Uterus (tissue), 4 donors: ENCODE data around the gene ADAMTS2. TPM values are rescaled to one million over a fixed set of nuclear protein-coding genes. Genes with fewer than 3 reads are reported as not detected.

Experiments
- DNase-seq, 2 donors: peaks; one replicate each; pipeline ENCODE4 v3.0.0-alpha.2; 2019 to 2020
- H3K27ac ChIP-seq, 2 donors: fragments of 200-600 bp; sonication (generic); 1 replicate in 1 of 2; 2 replicates in 1 of 2; pipeline ENCODE4 v1.5.1; 2016 to 2018
- H3K27me3 ChIP-seq, 2 donors: fragments of 200-600 bp; sonication (generic); one replicate each; pipeline ENCODE4 v1.5.1; 2018 to 2019; ENCODE audit warnings: control low read depth in 1 of 2
- H3K36me3 ChIP-seq, 2 donors: fragments of 200-600 bp; sonication (generic); one replicate each; pipeline ENCODE4 v1.5.1; 2019; ENCODE audit warnings: control low read depth in 1 of 2
- H3K4me1 ChIP-seq, 2 donors: fragments of 200-600 bp; sonication (generic); one replicate each; pipeline ENCODE4 v1.5.1; 2018 to 2019; ENCODE audit warnings: control low read depth in 1 of 2
- H3K4me3 ChIP-seq, 2 donors: fragments of 200-600 bp; sonication (generic); 1 replicate in 1 of 2; 2 replicates in 1 of 2; pipeline ENCODE4 v1.5.1; 2018 to 2019; ENCODE audit warnings: mild to moderate bottlenecking in 1 of 2
- H3K9me3 ChIP-seq, 2 donors: fragments of 200-600 bp; sonication (generic); one replicate each; pipeline ENCODE4 v1.5.1; 2019; ENCODE audit warnings: control low read depth in 1 of 2
- POLR2A ChIP-seq, 2 donors: fragments of 450-650 bp; IDR thresholded peaks; one replicate each; pipeline ENCODE4 v1.6.1; 2016; ENCODE audit warnings: antibody characterized with exemption in 2 of 2, mild to moderate bottlenecking in 1 of 2, moderate library complexity in 1 of 2
- intact Hi-C: fragments of 100-400 bp; cut with DNase I; formaldehyde crosslinking; loops from one replicate; pipeline ENCODE4 v1.15.1; 2023; ENCODE audit warnings: low total_unique reads
- total RNA-seq, 4 donors: library from RNA; depleted of rRNA in 3 of 4; stranded (reverse); fragments of >200 nt in 3 of 4; gene quantifications; one replicate each; pipeline versions ENCODE4 v1.1.0 to v1.2.4, GENCODE V29; 2014 to 2023
- TF ChIP-seq, protein P1 (sequence below), 4 experiments: fragments of 200-600 bp in 2 of 4; fragments of 450-650 bp in 2 of 4; sonication (generic) in 2 of 4; IDR thresholded peaks; one replicate each; pipeline ENCODE4 v1.5.1; 2016 to 2019; ENCODE audit warnings: antibody characterized with exemption in 4 of 4, mild to moderate bottlenecking in 2 of 4, moderate library complexity in 1 of 4
- donor health status: DM: yes; HTN: yes; CAD: no.

The ADAMTS2 gene
- total RNA-seq, 4 donors from 2014 or later: 4.1 to 97.1 (median 40.3) TPM

DNA sequence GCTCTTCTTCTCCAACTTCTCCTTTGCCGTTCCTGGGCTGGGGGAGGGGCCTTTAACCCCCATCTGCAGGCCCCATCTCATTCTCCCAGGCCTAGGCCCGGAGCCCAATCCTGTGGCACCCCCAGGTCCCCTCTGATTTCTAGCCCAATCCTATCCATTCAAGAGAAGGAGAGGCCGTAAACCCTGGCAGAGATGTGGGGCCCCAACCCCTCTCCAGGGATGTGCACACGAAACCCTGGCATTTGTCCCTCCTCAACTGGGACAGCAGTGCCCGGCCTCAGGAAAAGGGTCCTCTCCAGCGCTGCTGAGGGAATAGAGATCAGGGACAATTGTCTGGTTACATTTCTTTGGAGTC is 24.2 kb upstream of the ADAMTS2 start:
- DNase-seq: no peak
- TF ChIP-seq, protein P1, sequence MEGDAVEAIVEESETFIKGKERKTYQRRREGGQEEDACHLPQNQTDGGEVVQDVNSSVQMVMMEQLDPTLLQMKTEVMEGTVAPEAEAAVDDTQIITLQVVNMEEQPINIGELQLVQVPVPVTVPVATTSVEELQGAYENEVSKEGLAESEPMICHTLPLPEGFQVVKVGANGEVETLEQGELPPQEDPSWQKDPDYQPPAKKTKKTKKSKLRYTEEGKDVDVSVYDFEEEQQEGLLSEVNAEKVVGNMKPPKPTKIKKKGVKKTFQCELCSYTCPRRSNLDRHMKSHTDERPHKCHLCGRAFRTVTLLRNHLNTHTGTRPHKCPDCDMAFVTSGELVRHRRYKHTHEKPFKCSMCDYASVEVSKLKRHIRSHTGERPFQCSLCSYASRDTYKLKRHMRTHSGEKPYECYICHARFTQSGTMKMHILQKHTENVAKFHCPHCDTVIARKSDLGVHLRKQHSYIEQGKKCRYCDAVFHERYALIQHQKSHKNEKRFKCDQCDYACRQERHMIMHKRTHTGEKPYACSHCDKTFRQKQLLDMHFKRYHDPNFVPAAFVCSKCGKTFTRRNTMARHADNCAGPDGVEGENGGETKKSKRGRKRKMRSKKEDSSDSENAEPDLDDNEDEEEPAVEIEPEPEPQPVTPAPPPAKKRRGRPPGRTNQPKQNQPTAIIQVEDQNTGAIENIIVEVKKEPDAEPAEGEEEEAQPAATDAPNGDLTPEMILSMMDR (IDR thresholded peaks at IDR 0.05): no peak
- no peak for TF ChIP-seq POLR2A (IDR thresholded peaks at IDR 0.05)
- Histone ChIP-seq H3K27ac (no peak overlapping the region), H3K36me3 (no peaks in the 10 kb centered on the region), H3K27me3 (no peaks in the 10 kb centered on the region), H3K4me3 (no peak overlapping the region), H3K4me1 (no peaks in the 10 kb centered on the region), H3K9me3 (no peaks in the 10 kb centered on the region)
- intact Hi-C loops: no loop called here

DNA sequence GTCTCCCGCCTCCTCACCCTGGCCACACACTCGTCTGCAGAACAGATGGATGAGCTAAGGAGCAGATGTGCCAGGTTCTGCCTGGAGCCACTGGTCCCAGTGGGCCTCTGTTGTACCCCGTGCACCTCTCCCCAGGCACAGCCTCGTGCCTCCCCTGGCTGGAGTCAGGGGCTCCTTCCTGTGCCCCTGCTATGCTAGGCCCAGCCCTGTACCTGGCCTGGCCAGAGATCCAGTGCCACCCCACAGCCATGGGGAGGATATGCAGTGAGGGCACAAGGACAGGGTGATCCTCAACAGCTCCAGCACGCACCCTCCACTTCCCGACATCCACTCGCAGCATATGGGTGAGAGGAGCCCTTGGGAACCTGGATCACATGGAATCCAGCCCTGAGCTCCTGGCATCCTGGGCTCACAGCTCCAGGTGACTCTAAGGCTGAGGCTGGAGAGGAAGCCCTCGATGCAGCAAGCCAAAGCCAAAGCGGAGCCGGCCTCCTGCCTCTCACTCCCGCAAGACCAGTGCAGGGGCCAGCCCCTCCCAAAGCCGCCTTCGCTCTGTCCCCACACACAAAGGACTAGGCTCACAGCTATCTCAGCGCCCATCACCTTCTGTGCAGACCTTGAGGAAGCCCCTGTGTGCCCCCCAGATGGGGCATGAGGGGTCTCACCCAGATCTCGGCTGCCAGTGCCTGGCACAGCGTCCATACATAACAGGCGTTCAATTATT is 23.7 kb upstream of the ADAMTS2 start:
- no peak overlapping the region for H3K4me3 ChIP-seq
- H3K27me3 ChIP-seq: no peaks in the 10 kb centered on the region
- H3K27ac ChIP-seq: no peak overlapping the region
- H3K36me3 ChIP-seq: no peaks in the 10 kb centered on the region
- intact Hi-C loops: no loop called here
- no peaks in the 10 kb centered on the region for H3K9me3 ChIP-seq
- TF ChIP-seq, protein P1 (IDR thresholded peaks at IDR 0.05): no peak
- TF ChIP-seq POLR2A (IDR thresholded peaks at IDR 0.05): no peak
- no peak for DNase-seq
- no peaks in the 10 kb centered on the region for H3K4me1 ChIP-seq

DNA sequence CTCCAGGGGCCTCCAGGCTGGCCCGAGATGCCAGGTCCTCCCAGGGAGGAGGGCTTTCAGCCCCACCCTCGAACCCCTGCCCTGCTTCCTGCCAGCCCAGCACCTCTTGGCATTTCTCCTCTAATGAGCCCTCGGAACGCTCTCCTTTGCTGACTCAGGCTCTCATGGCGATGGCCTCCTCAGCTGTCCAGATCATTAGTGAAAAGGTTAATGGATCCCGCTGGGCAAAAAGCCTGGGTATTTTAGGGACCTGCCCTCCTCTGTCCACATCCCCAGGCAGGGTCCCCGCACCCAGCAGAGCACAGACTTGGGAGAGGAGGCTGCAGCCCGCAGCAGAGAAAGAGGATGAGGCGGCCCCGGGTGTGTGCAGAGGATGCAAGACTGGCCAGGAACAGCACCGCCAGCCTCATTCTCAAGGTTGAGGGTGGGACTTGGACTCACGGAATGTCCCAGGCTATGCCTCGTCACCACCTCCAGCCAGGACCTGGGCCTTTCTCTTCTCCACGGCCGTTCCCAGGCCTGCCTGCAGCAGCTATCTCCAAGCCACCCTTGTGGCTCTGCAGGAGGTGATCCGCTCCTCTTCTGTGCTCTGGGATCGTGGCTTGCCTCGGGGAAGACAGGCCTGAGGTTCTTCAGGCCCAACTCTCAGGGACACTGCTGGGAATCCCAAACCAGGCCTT is 23.0 kb upstream of the ADAMTS2 start:
- Histone ChIP-seq H3K36me3 (no peaks in the 10 kb centered on the region), H3K9me3 (no peaks in the 10 kb centered on the region), H3K4me1 (no peaks in the 10 kb centered on the region), H3K27me3 (no peaks in the 10 kb centered on the region), H3K4me3 (no peak overlapping the region), H3K27ac (no peak overlapping the region)
- TF ChIP-seq, protein P1 (IDR thresholded peaks at IDR 0.05): no peak
- TF ChIP-seq POLR2A (IDR thresholded peaks at IDR 0.05): no peak
- no peak for DNase-seq
- intact Hi-C loops: no loop called here

DNA sequence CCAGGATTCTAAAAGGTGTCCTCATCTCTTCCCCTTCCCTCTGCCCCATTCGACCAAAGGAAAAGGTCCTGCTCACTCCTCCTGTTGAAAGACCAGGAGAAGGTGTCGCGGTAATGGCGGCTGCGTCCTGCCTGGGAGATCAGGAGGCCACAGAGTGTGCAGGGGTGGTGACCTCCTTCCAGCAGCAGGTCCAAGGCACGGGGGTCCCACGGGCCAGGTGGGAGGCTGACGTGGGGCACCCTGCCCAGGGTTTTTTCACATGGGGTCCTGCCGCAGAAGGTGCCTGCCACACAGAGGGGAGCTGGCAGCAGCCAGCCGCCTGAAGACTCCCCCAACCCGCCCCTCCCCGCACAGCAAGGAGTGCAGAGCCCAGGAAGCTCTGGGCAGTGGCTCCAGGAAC is 22.2 kb upstream of the ADAMTS2 start:
- no peak for TF ChIP-seq POLR2A (IDR thresholded peaks at IDR 0.05)
- TF ChIP-seq, protein P1 (IDR thresholded peaks at IDR 0.05): no peak
- H3K27me3 ChIP-seq: no peaks in the 10 kb centered on the region
- no peak overlapping the region for H3K4me3 ChIP-seq
- no peak for DNase-seq
- no peaks in the 10 kb centered on the region for H3K9me3 ChIP-seq
- no peak overlapping the region for H3K27ac ChIP-seq
- H3K36me3 ChIP-seq: no peaks in the 10 kb centered on the region
- H3K4me1 ChIP-seq: no peaks in the 10 kb centered on the region
- intact Hi-C loops: no loop called here

DNA sequence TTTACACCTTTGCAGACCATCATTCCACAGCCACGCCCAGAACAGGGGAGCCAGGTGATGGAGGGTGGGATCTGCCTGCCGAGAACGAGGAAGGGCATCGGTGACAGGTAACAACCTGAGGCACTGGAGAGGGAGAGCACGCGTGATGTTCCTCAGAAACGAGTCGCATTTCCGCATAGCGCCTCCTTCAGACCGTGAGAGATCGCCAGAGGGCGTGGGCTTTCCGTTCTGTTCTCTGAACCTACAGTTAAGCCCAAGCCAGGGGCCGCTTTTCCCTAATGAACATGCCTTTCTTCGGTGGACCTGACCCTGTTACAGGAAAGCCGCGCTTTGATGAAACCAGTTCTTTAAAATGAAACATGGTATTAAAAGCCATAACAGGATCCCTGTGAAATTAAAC is 17.1 kb upstream of the ADAMTS2 start:
- DNase-seq: no peak
- intact Hi-C loops: no loop called here

More for the DNA sequence above, 17.1 kb upstream of the ADAMTS2 start:
- no peak overlapping the region for H3K27ac ChIP-seq
- TF ChIP-seq, protein P1 (IDR thresholded peaks at IDR 0.05): no peak
- TF ChIP-seq POLR2A (IDR thresholded peaks at IDR 0.05): no peak
- H3K9me3 ChIP-seq: no peaks in the 10 kb centered on the region
- H3K4me1 ChIP-seq: no peaks in the 10 kb centered on the region
- no peaks in the 10 kb centered on the region for H3K36me3 ChIP-seq
- no peaks in the 10 kb centered on the region for H3K27me3 ChIP-seq
- H3K4me3 ChIP-seq: no peak overlapping the region
